HG03097 (cell line): ENCODE results near the gene ZBTB48.

Experiments used
- ATAC-seq: cut with Tn5 transposase; IDR thresholded peaks from one replicate; pipeline ENCODE4 v1.9.1; 2021; ENCODE audit not compliant: unreplicated experiment, low FRiP score

ZBTB48 gene

GRCh38 chr1:6603915-6604558, 24.2 kb downstream of the ZBTB48 start:
- no peak for ATAC-seq

GRCh38 chr1:6612641-6613360, 33.0 kb downstream of the ZBTB48 start:
- no peak for ATAC-seq

- ATAC-seq, result peak; percentile 96
These were observed 33.7 kb downstream of the ZBTB48 start, which contains the start of gene PHF13 for GRCh38 chr1:6613361-6614018. Gene PHF13 (plus strand): TSS chr1:6613731. CDS start chr1:6614067, 336 bp downstream.

GRCh38 chr1:6614019-6614928, 34.5 kb downstream of the ZBTB48 start:
- ATAC-seq, result no peak

- ATAC-seq, result no peak
These were observed 35.4 kb downstream of the ZBTB48 start for GRCh38 chr1:6614929-6615785.

- ATAC-seq, result no peak
These were observed 39.3 kb downstream of the ZBTB48 start for GRCh38 chr1:6619045-6619444.

GRCh38 chr1:6621429-6622391, 41.9 kb downstream of the ZBTB48 start:
- no peak for ATAC-seq

- ATAC-seq, result no peak
These were observed 42.8 kb downstream of the ZBTB48 start for GRCh38 chr1:6622396-6623152.

- ATAC-seq, result no peak
These were observed 43.6 kb downstream of the ZBTB48 start for GRCh38 chr1:6623269-6623965.

GRCh38 chr1:6624710-6625583, 45.2 kb downstream of the ZBTB48 start, which contains the start of gene THAP3:
Gene THAP3 (plus strand): TSS chr1:6624868. CDS start chr1:6625219, 351 bp downstream.
- ATAC-seq, result peak; percentile 78

- ATAC-seq, result peak; percentile 6
These were observed 45.9 kb downstream of the ZBTB48 start for GRCh38 chr1:6625584-6626149.

GRCh38 chr1:6627031-6627430, 47.2 kb downstream of the ZBTB48 start:
- ATAC-seq, result no peak

GRCh38 chr1:6627841-6628545, 48.2 kb downstream of the ZBTB48 start:
- no peak for ATAC-seq

- ATAC-seq, result no peak
These were observed 49.2 kb downstream of the ZBTB48 start for GRCh38 chr1:6628971-6629479.

- no peak for ATAC-seq
These were observed 50.2 kb downstream of the ZBTB48 start for GRCh38 chr1:6630027-6630426.
